Liver (tissue), 3 donors: ENCODE results near the gene DZIP1L.

Experiments used
- GABPA ChIP-seq, 2 donors: IDR thresholded peaks in 1 of 2; conservative IDR thresholded peaks in 1 of 2; 2 replicates each; pipeline ENCODE4 v1.6.1; 2016; ENCODE audit warnings: antibody characterized with exemption in 2 of 2, mild to moderate bottlenecking in 1 of 2, moderate library complexity in 1 of 2
- RAD21 ChIP-seq, 2 donors: IDR thresholded peaks; 2 replicates each; pipeline ENCODE4 v1.6.1; 2016; ENCODE audit warnings: antibody characterized with exemption in 2 of 2, mild to moderate bottlenecking in 2 of 2
- TF ChIP-seq, protein P1 (sequence below): fragments of 150-350 bp; IDR thresholded peaks from 2 replicates; pipeline ENCODE4 v1.5.1; 2017; ENCODE audit warnings: improper control_type of control experiment, low read depth, low read length; ENCODE audit not compliant: missing input control
- TF ChIP-seq, protein P2 (sequence below): IDR thresholded peaks from 2 replicates; pipeline ENCODE4 v1.6.1; 2016; ENCODE audit warnings: antibody characterized with exemption, mild to moderate bottlenecking
- donor health status: healthy.
- donor health status: healthy.

DNA sequence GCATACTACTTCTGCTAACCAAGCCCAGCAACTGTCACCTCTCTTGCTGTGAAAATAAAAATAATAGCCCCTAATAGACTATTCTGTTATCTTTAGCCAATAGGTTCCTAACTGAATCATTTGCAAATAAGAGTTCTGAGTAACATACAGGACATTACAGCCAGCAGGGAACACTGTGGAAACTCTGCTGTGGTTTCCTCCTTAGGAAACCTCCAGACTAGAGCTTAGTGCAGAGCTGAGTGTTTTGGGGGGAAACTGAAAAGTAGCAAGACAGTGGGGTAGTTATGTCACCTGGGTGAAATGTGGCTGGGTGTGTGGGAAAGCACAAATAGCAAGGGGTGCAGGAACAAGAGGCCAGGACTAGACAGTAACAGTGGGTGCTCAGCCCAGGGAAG, 32.4 kb downstream of the DZIP1L start:
- TF ChIP-seq, protein P1, sequence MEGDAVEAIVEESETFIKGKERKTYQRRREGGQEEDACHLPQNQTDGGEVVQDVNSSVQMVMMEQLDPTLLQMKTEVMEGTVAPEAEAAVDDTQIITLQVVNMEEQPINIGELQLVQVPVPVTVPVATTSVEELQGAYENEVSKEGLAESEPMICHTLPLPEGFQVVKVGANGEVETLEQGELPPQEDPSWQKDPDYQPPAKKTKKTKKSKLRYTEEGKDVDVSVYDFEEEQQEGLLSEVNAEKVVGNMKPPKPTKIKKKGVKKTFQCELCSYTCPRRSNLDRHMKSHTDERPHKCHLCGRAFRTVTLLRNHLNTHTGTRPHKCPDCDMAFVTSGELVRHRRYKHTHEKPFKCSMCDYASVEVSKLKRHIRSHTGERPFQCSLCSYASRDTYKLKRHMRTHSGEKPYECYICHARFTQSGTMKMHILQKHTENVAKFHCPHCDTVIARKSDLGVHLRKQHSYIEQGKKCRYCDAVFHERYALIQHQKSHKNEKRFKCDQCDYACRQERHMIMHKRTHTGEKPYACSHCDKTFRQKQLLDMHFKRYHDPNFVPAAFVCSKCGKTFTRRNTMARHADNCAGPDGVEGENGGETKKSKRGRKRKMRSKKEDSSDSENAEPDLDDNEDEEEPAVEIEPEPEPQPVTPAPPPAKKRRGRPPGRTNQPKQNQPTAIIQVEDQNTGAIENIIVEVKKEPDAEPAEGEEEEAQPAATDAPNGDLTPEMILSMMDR: no peak
- TF ChIP-seq, protein P2, sequence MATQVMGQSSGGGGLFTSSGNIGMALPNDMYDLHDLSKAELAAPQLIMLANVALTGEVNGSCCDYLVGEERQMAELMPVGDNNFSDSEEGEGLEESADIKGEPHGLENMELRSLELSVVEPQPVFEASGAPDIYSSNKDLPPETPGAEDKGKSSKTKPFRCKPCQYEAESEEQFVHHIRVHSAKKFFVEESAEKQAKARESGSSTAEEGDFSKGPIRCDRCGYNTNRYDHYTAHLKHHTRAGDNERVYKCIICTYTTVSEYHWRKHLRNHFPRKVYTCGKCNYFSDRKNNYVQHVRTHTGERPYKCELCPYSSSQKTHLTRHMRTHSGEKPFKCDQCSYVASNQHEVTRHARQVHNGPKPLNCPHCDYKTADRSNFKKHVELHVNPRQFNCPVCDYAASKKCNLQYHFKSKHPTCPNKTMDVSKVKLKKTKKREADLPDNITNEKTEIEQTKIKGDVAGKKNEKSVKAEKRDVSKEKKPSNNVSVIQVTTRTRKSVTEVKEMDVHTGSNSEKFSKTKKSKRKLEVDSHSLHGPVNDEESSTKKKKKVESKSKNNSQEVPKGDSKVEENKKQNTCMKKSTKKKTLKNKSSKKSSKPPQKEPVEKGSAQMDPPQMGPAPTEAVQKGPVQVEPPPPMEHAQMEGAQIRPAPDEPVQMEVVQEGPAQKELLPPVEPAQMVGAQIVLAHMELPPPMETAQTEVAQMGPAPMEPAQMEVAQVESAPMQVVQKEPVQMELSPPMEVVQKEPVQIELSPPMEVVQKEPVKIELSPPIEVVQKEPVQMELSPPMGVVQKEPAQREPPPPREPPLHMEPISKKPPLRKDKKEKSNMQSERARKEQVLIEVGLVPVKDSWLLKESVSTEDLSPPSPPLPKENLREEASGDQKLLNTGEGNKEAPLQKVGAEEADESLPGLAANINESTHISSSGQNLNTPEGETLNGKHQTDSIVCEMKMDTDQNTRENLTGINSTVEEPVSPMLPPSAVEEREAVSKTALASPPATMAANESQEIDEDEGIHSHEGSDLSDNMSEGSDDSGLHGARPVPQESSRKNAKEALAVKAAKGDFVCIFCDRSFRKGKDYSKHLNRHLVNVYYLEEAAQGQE: no peak
- TF ChIP-seq GABPA (IDR thresholded peaks at IDR 0.05 in 1 of 2, conservative IDR thresholded peaks at IDR 0.05 in 1 of 2) (no peak), RAD21 (IDR thresholded peaks at IDR 0.05) (no peak)
